ENCODE data around the gene KCNB1.

- TF ChIP-seq, protein P1, sequence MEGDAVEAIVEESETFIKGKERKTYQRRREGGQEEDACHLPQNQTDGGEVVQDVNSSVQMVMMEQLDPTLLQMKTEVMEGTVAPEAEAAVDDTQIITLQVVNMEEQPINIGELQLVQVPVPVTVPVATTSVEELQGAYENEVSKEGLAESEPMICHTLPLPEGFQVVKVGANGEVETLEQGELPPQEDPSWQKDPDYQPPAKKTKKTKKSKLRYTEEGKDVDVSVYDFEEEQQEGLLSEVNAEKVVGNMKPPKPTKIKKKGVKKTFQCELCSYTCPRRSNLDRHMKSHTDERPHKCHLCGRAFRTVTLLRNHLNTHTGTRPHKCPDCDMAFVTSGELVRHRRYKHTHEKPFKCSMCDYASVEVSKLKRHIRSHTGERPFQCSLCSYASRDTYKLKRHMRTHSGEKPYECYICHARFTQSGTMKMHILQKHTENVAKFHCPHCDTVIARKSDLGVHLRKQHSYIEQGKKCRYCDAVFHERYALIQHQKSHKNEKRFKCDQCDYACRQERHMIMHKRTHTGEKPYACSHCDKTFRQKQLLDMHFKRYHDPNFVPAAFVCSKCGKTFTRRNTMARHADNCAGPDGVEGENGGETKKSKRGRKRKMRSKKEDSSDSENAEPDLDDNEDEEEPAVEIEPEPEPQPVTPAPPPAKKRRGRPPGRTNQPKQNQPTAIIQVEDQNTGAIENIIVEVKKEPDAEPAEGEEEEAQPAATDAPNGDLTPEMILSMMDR (IDR thresholded peaks at IDR 0.05) = no peak
- no peak for TF ChIP-seq POLR2A (IDR thresholded peaks at IDR 0.05)
Observed at GRCh38 chr20:49447364-49447763, 35.1 kb downstream of the KCNB1 start.

Measured in uterus (tissue), 2 donors.